H9 (cell line): ENCODE measurements around the gene P2RY14. TPM values are rescaled to one million over a fixed set of nuclear protein-coding genes. Genes with fewer than 3 reads are reported as not detected.

Experiments used
- DNase-seq: peaks from one replicate; pipeline ENCODE4 v3.0.0-alpha.2; 2017
- H2AFZ ChIP-seq: one replicate; pipeline ENCODE4 v1.6.1; 2013; ENCODE audit warnings: mild to moderate bottlenecking, low read length, control low read depth, moderate library complexity
- H2AK5ac ChIP-seq: 2 replicates; pipeline ENCODE4 v1.6.1; 2013; ENCODE audit warnings: low read length, control low read depth, mixed read lengths; ENCODE audit not compliant: insufficient read length
- H2BK120ac ChIP-seq: one replicate; pipeline ENCODE4 v1.6.1; 2013; ENCODE audit warnings: low read depth, mild to moderate bottlenecking, low read length, control low read depth, inconsistent platforms; ENCODE audit not compliant: poor library complexity, severe bottlenecking
- H2BK12ac ChIP-seq: 2 replicates; pipeline ENCODE4 v1.6.1; 2013; ENCODE audit warnings: low read length, control low read depth, mixed read lengths, low read depth; ENCODE audit not compliant: insufficient read length
- H2BK15ac ChIP-seq: 2 replicates; pipeline ENCODE4 v1.6.1; 2013; ENCODE audit warnings: low read depth, low read length, control low read depth
- H2BK20ac ChIP-seq: one replicate; pipeline ENCODE4 v1.6.1; 2013; ENCODE audit warnings: low read depth, mild to moderate bottlenecking, low read length, control low read depth, inconsistent platforms; ENCODE audit not compliant: poor library complexity, severe bottlenecking
- H2BK5ac ChIP-seq: 2 replicates; pipeline ENCODE4 v1.6.1; 2013; ENCODE audit warnings: low read length, control low read depth, mixed read lengths; ENCODE audit not compliant: insufficient read length
- H3K14ac ChIP-seq: 2 replicates; pipeline ENCODE4 v1.6.1; 2013; ENCODE audit warnings: low read length, control low read depth; ENCODE audit not compliant: insufficient read depth
- H3K18ac ChIP-seq: 2 replicates; pipeline ENCODE4 v1.6.1; 2013; ENCODE audit warnings: low read depth, mild to moderate bottlenecking, mixed read lengths, low read length, control low read depth; ENCODE audit not compliant: insufficient read length
- H3K23ac ChIP-seq: 2 replicates; pipeline ENCODE4 v1.6.1; 2013; ENCODE audit warnings: low read length, control low read depth, mixed read lengths, low read depth; ENCODE audit not compliant: insufficient read length
- H3K23me2 ChIP-seq: 2 replicates; pipeline ENCODE4 v1.6.1; 2013; ENCODE audit warnings: low read depth, mild to moderate bottlenecking, mixed read lengths, low read length, control low read depth; ENCODE audit not compliant: insufficient read length, poor library complexity, severe bottlenecking
- H3K27ac ChIP-seq: 2 replicates; pipeline ENCODE4 v1.5.1; 2013; ENCODE audit warnings: low read length, control low read depth, mixed read lengths, low read depth; ENCODE audit not compliant: insufficient read length
- H3K27me3 ChIP-seq: 2 replicates; pipeline ENCODE4 v1.6.1; 2013; ENCODE audit warnings: low read length, control low read depth, inconsistent platforms; ENCODE audit not compliant: insufficient read depth
- H3K4ac ChIP-seq: 2 replicates; pipeline ENCODE4 v1.6.1; 2013; ENCODE audit warnings: low read depth, mild to moderate bottlenecking, control low read depth, inconsistent platforms, low read length, moderate library complexity
- H3K4me1 ChIP-seq: 2 replicates; pipeline ENCODE4 v1.6.1; 2013; ENCODE audit warnings: low read length, control low read depth, inconsistent platforms; ENCODE audit not compliant: insufficient read depth
- H3K4me2 ChIP-seq: 2 replicates; pipeline ENCODE4 v1.6.1; 2013; ENCODE audit warnings: low read length, control low read depth, mixed read lengths; ENCODE audit not compliant: insufficient read length, insufficient read depth
- H3K56ac ChIP-seq: 2 replicates; pipeline ENCODE4 v1.6.1; 2013; ENCODE audit warnings: low read depth, mild to moderate bottlenecking, mixed read lengths, low read length, control low read depth; ENCODE audit not compliant: insufficient read length
- H3K79me1 ChIP-seq: 2 replicates; pipeline ENCODE4 v1.6.1; 2013; ENCODE audit warnings: low read depth, mild to moderate bottlenecking, moderate library complexity, low read length, control low read depth, inconsistent platforms; ENCODE audit not compliant: insufficient read depth, poor library complexity, severe bottlenecking
- H3K79me2 ChIP-seq: 2 replicates; pipeline ENCODE4 v1.6.1; 2013; ENCODE audit warnings: low read length, control low read depth, inconsistent platforms; ENCODE audit not compliant: insufficient read depth
- H3K9ac ChIP-seq: 2 replicates; pipeline ENCODE4 v1.6.1; 2013; ENCODE audit warnings: low read length, control low read depth, mixed read lengths; ENCODE audit not compliant: insufficient read length; ENCODE audit errors: extremely low read depth
- H3K9me3 ChIP-seq: one replicate; pipeline ENCODE4 v1.6.1; 2013; ENCODE audit warnings: low read depth, low read length, inconsistent platforms; ENCODE audit not compliant: control insufficient read depth
- H3T11ph ChIP-seq: one replicate; pipeline ENCODE4 v1.6.1; 2013; ENCODE audit warnings: mild to moderate bottlenecking, low read length, control low read depth, inconsistent platforms
- H4K20me1 ChIP-seq: one replicate; pipeline ENCODE4 v1.6.1; 2013; ENCODE audit not compliant: control insufficient read depth, insufficient read length, insufficient read depth
- H4K5ac ChIP-seq: 2 replicates; pipeline ENCODE4 v1.6.1; 2013; ENCODE audit warnings: low read depth, mild to moderate bottlenecking, mixed read lengths, low read length, control low read depth; ENCODE audit not compliant: insufficient read length
- H4K8ac ChIP-seq: replicated peaks from 2 replicates; pipeline ENCODE4 v1.6.1; 2013; ENCODE audit warnings: low read length, control low read depth, mixed read lengths, low read depth; ENCODE audit not compliant: insufficient read length
- H4K91ac ChIP-seq: 2 replicates; pipeline ENCODE4 v1.6.1; 2013; ENCODE audit warnings: low read depth, mild to moderate bottlenecking, moderate library complexity, mixed read lengths, low read length, control low read depth; ENCODE audit not compliant: insufficient read length
- H3K27ac Mint-ChIP-seq, 3 experiments: 2 replicates in 2 of 3; 3 replicates in 1 of 3; pipeline ENCODE4 v1.8.0; 2020 to 2021; ENCODE audit warnings: mixed read lengths in 3 of 3, mild to moderate bottlenecking in 1 of 3, moderate library complexity in 1 of 3
- H3K27me3 Mint-ChIP-seq: 2 replicates; pipeline ENCODE4 v1.8.0; 2021; ENCODE audit warnings: low read depth, mild to moderate bottlenecking, moderate library complexity, mixed read lengths
- H3K36me3 Mint-ChIP-seq, 3 experiments: 2 replicates in 2 of 3; 3 replicates in 1 of 3; pipeline ENCODE4 v1.8.0; 2020 to 2021; ENCODE audit warnings: low read depth in 3 of 3, mixed read lengths in 3 of 3; ENCODE audit not compliant: insufficient read depth in 1 of 3
- H3K4me1 Mint-ChIP-seq, 2 experiments: 2 replicates each; pipeline ENCODE4 v1.8.0; 2020; ENCODE audit warnings: mixed read lengths in 2 of 2
- H3K4me3 Mint-ChIP-seq, 2 experiments: 2 replicates in 1 of 2; 3 replicates in 1 of 2; pipeline ENCODE4 v1.8.0; 2020 to 2021; ENCODE audit warnings: mild to moderate bottlenecking in 2 of 2, mixed read lengths in 2 of 2, moderate library complexity in 1 of 2
- H3K9me3 Mint-ChIP-seq, 2 experiments: 2 replicates in 1 of 2; 3 replicates in 1 of 2; pipeline ENCODE4 v1.8.0; 2020; ENCODE audit warnings: mild to moderate bottlenecking in 2 of 2, mixed read lengths in 2 of 2, moderate library complexity in 1 of 2
- WGBS: extraction: QIAGEN DNeasy Blood & Tissue Kit; methylation state at CpG from one replicate; pipeline ENCODE4 v1.1.7; 2013; ENCODE audit warnings: missing lambda C conversion rate, low lambda C conversion rate, mixed read lengths; ENCODE audit not compliant: insufficient read length; ENCODE audit errors: extremely low coverage; 5-methylcytosine and 5-hydroxymethylcytosine counted together
- total RNA-seq: library from RNA; stranded (reverse); gene quantifications from 2 replicates; pipeline ENCODE4 v1.2.1, GENCODE V29; 2021
- TF ChIP-seq, protein P1 (sequence below): fragments of 200-600 bp; sonication (generic); conservative IDR thresholded peaks from 3 replicates; pipeline ENCODE4 v1.8.0; 2021; ENCODE audit warnings: antibody characterized with exemption, mild to moderate bottlenecking

P2RY14 gene
- total RNA-seq, 1 experiment from 2014 or later, result not detected

DNA sequence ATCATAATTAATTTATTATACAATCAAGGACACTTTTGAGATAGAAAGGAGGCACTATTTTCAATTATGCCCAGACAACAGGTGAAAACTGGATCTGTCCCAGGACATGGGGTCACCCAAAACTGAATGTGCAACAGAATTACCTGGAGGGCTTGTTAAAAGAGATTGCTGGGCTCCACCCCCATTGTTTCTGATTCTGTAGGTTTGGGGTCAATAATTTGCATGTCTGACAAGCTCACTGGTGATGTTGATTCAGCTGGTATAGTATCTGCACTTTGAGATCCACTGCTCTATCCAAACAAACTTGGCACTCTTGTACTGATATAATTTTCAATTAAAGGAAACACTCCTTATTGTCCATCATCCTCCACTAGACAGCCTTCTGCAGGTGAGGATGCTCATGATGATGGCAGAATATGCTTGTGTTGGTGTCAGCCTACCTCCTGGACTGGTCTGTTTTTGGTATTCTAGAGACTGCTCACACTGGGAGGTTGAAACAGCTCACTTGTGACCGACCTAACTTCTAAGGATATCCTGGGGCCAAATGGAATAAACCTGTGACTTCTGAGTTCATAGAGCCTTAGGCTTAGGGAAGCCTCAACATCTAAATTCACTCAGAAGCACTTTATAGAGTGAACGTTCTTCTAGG lies 2.2 kb downstream of the P2RY14 start:
- Histone ChIP-seq H2AK5ac (no peak overlapping the region), H3K79me2 (no peaks in the 10 kb centered on the region), H3K56ac (no peak overlapping the region), H2BK15ac (no peak overlapping the region), H3T11ph (no peak overlapping the region), H3K23ac (no peak overlapping the region), H3K4ac (no peak overlapping the region), H3K27me3 (no peaks in the 10 kb centered on the region), H3K4me1 (no peaks in the 10 kb centered on the region; the same call in 1 of the 2 replicates), H4K20me1 (no peaks in the 10 kb centered on the region), H4K8ac (no peak overlapping the region), H2AFZ (no peak overlapping the region), H3K27ac (no peak overlapping the region), H2BK20ac (no peak overlapping the region), H3K18ac (no peak overlapping the region), H3K9ac (no peak overlapping the region), H2BK12ac (no peak overlapping the region), H3K4me2 (no peak overlapping the region), H4K91ac (no peak overlapping the region), H3K14ac (no peak overlapping the region), H3K23me2 (no peaks in the 10 kb centered on the region), H3K9me3 (no peaks in the 10 kb centered on the region), H2BK5ac (no peak overlapping the region), H3K79me1 (peaks cover 3% of the 10 kb centered on the region), H2BK120ac (no peak overlapping the region), H4K5ac (no peak overlapping the region)
- Mint-ChIP-seq H3K27ac (no peak overlapping the region), H3K4me1 (peaks cover 4 to 8% of the 10 kb centered on the region in 2 experiments; a peak in 3 of 4 replicates), H3K27me3 (no peaks in the 10 kb centered on the region), H3K36me3 (no peaks in the 10 kb centered on the region), H3K4me3 (no peak overlapping the region), H3K9me3 (no peaks in the 10 kb centered on the region)
- DNase-seq, result no peak
- TF ChIP-seq, protein P1, sequence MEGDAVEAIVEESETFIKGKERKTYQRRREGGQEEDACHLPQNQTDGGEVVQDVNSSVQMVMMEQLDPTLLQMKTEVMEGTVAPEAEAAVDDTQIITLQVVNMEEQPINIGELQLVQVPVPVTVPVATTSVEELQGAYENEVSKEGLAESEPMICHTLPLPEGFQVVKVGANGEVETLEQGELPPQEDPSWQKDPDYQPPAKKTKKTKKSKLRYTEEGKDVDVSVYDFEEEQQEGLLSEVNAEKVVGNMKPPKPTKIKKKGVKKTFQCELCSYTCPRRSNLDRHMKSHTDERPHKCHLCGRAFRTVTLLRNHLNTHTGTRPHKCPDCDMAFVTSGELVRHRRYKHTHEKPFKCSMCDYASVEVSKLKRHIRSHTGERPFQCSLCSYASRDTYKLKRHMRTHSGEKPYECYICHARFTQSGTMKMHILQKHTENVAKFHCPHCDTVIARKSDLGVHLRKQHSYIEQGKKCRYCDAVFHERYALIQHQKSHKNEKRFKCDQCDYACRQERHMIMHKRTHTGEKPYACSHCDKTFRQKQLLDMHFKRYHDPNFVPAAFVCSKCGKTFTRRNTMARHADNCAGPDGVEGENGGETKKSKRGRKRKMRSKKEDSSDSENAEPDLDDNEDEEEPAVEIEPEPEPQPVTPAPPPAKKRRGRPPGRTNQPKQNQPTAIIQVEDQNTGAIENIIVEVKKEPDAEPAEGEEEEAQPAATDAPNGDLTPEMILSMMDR, result no peak
- no CpG with 5 or more reads among the region's 2 CpGs for WGBS
